Measurements from ENCODE around the gene ADAMTS4.

ADAMTS4 gene

GRCh38 chr1:161138431-161138830, 60.4 kb downstream of the ADAMTS4 start:
- no peak for FAIRE-seq

DNA sequence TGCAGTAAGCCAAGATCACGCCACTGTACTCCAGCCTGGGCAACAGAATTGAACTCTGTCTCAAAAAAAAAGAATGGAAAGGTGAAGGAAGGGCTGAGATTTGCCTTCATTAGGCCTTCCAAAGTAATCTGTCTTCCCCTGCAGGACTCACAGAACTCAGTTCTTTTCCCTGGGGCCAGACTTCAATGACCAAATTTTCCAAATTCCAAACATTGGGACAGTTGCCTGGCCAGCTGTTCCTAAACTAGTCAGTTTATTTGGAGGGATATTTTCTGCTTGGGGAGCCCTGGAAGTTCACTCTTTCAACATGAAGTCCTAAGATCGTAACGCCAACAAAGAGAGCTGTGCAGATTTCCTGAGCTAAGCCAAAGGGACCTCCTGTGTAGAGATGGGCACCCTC, 61.0 kb downstream of the ADAMTS4 start:
- no peak for FAIRE-seq
